Skeletal muscle tissue (tissue), 4 donors: ENCODE measurements around the gene OR10V1. TPM values are rescaled to one million over a fixed set of nuclear protein-coding genes. Genes with fewer than 3 reads are reported as not detected.
A peak's percentile ranks its signal among the peaks of the same experiment; 100 is the strongest.

Source experiments
- H3K27ac ChIP-seq: one replicate; pipeline ENCODE4 v1.7.0; 2013; ENCODE audit warnings: mild to moderate bottlenecking, low read depth, low read length, inconsistent platforms
- H3K27me3 ChIP-seq, 3 donors: one replicate each; pipeline ENCODE4 v1.7.0; 2013; ENCODE audit warnings: low read length in 3 of 3; ENCODE audit not compliant: control insufficient read depth in 3 of 3, insufficient read depth in 3 of 3
- H3K36me3 ChIP-seq, 3 donors: one replicate each; pipeline ENCODE4 v1.7.0; 2013; ENCODE audit warnings: low read length in 3 of 3; ENCODE audit not compliant: control insufficient read depth in 3 of 3, insufficient read depth in 3 of 3
- H3K4me1 ChIP-seq, 3 donors: one replicate each; pipeline ENCODE4 v1.7.0; 2013; ENCODE audit warnings: low read length in 3 of 3, mild to moderate bottlenecking in 3 of 3; ENCODE audit not compliant: control insufficient read depth in 3 of 3, insufficient read depth in 3 of 3
- H3K4me3 ChIP-seq, 3 donors: one replicate each; pipeline ENCODE4 v1.7.0; 2013; ENCODE audit warnings: low read length in 3 of 3
- H3K9ac ChIP-seq, 3 donors: one replicate each; pipeline ENCODE4 v1.7.0; 2013; ENCODE audit warnings: low read length in 3 of 3, mild to moderate bottlenecking in 3 of 3, moderate library complexity in 2 of 3, low read depth in 1 of 3
- H3K9me3 ChIP-seq, 3 donors: one replicate each; pipeline ENCODE4 v1.7.0; 2013; ENCODE audit warnings: low read length in 3 of 3; ENCODE audit not compliant: control insufficient read depth in 3 of 3
- total RNA-seq: library from RNA; depleted of rRNA; stranded (reverse); fragments of >200 nt; gene quantifications from one replicate; pipeline ENCODE4 v1.2.3, GENCODE V29; 2014
- donor health status: Osteomylitis.

Gene OR10V1, protein sequence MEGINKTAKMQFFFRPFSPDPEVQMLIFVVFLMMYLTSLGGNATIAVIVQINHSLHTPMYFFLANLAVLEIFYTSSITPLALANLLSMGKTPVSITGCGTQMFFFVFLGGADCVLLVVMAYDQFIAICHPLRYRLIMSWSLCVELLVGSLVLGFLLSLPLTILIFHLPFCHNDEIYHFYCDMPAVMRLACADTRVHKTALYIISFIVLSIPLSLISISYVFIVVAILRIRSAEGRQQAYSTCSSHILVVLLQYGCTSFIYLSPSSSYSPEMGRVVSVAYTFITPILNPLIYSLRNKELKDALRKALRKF
- not detected for total RNA-seq

DNA sequence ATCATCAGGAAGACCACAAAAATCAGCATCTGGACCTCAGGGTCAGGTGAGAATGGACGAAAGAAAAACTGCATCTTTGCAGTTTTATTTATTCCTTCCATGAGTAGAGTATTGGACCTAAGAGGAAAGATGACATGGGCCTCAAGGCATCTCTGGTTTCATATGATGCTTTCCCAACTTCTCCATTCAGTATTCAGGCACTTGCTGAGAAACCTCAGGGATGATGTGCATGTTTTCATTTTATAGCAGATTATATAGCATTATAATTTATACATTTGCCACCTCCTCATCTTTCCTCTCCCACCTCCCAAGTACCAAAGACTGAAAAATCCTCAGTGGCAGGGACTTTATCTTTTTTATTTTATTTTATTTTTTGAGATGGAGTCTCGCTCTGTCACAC lies at the start of gene OR10V1:
Gene OR10V1, minus strand, starts transcription at position 101 of the 400 bp plus-strand sequence. Its CDS starts 0 bp downstream, at position 101.
- Histone ChIP-seq H3K4me1 (no peaks in the 10 kb centered on the region), H3K9me3 (no peaks in the 10 kb centered on the region), H3K27me3 (no peaks in the 10 kb centered on the region), H3K4me3 (no peak within 1 kb of the TSS), H3K36me3 (no peaks in the 10 kb centered on the region), H3K27ac (no peak within 1 kb of the TSS), H3K9ac (no peak within 1 kb of the TSS)

DNA sequence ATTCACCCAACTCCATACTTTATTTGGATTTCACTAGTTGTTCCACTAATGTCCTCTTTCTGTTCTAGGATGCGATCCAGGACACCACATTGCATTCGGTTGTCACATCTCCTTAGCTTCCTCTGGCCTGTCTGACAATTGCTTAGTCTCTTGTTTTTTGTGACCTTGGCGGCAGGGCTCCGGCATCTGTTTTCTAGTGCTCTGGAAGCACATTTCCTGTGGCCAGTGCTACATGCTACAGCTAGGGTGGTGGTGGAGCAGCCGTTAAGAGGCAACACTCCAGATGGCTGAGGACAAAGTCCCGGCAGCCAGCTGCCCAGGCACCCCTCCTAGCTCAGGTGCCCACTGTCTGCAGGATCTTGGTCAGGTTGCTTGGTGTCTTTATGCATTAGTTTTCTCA lies 48.3 kb upstream of the OR10V1 start:
- Histone ChIP-seq H3K27ac (no peak overlapping the region), H3K27me3 (no peaks in the 10 kb centered on the region), H3K4me1 (peaks cover 9 to 27% (median 18%) of the 10 kb centered on the region in 3 donors), H3K36me3 (no peaks in the 10 kb centered on the region), H3K9ac (no peak overlapping the region), H3K9me3 (no peaks in the 10 kb centered on the region), H3K4me3 (no peak overlapping the region)

DNA sequence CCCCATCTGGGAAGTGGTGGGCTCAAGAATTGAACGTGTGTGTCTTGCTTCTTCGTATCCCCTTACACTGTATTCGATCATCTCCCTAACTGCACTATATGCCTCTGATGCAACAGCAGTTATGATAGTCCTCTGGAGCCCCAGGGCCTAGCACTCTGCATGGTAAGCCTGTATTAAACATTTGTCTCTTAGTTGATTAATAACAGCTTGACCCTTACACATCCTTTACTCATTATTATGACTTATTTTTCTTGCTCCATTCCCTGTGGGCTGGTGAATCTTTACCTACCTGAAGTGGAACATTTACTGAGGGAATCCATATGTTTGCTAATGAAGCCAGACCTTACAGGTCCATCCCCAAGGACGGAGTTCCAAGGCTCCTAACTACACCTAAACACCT lies 47.1 kb upstream of the OR10V1 start:
- peaks cover 20 to 36% (median 28%) of the 10 kb centered on the region in 3 donors for H3K4me1 ChIP-seq
- H3K27ac ChIP-seq = no peak overlapping the region
- H3K27me3 ChIP-seq = no peaks in the 10 kb centered on the region
- no peak overlapping the region for H3K4me3 ChIP-seq
- no peaks in the 10 kb centered on the region for H3K36me3 ChIP-seq
- no peak overlapping the region for H3K9ac ChIP-seq
- no peaks in the 10 kb centered on the region for H3K9me3 ChIP-seq

DNA sequence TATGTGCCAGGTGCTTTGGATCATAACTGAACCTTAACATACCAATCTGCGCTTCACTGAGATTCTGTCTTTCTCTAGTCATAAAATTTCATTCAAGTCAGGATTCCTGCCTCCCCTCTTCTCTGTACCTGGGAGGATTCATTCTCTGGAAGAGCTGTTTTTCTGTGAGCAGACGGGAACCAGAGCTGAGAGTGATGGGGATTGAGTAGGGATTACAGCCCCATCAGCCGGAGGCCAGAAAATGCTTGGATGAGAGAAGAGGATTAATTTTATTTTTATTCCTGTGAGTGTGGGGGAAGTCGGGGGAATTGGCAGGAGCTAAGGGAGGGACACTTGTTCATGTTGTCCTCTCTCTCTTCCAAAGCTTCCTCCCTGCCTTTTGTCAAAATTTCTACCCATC lies 46.3 kb upstream of the OR10V1 start:
- Histone ChIP-seq H3K9ac (no peak overlapping the region), H3K36me3 (no peaks in the 10 kb centered on the region), H3K4me1 (peaks cover 21 to 32% (median 25%) of the 10 kb centered on the region in 3 donors), H3K27ac (no peak overlapping the region), H3K27me3 (no peaks in the 10 kb centered on the region), H3K4me3 (no peak overlapping the region), H3K9me3 (no peaks in the 10 kb centered on the region)

DNA sequence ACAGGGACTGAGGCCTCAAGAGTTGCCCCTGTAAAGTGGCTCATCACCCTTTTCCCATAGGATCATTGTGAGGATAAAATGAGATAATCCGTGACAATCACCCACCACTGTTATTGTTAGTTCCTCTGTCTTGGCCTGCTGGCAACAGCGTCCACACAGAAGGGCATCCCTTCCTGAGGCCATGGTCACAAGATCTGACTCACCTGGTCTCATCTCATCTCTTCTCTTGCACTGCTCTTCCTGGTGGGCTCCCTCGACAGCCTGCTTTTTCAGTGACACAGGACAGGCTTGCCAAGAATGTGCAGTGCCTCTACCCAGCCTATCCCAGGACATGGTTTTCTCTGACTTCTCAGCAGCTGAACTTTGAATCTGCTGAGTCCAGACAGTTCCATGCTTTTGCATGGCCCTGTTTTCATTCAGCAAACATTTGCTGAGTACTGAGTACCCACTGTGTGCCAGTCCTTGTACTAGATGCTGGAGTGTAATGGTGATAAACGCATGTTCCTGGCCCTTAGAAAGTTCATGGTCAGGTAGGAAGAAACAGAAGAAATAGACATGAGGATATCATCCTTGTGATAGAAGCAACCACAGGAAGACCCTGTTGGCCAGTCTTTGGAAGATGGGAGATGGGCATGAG lies 44.9 kb upstream of the OR10V1 start:
- Histone ChIP-seq H3K27me3 (no peaks in the 10 kb centered on the region), H3K36me3 (no peaks in the 10 kb centered on the region), H3K9me3 (no peaks in the 10 kb centered on the region), H3K4me1 (peaks cover 28 to 39% (median 31%) of the 10 kb centered on the region in 3 donors), H3K27ac (no peak overlapping the region), H3K9ac (no peak overlapping the region), H3K4me3 (no peak overlapping the region)

DNA sequence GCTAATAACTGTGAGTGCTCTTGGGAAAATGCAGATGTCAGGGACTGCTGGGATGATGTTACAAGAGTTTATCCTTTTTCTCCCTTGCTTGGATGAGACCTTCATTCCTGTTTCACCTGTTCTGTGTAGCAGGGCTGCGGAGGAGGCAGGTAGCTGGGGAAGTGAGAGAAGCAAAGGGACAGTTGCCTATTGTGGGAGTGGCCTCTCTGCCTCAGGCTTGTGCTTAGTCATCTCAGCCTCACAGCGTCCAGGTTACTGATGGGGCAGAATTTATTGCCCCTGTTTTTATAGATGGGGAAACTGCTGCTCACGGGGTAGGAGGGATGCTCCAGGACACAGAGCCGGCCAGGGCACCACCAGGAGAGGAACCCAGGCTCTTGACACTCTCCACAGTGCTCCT lies 43.2 kb upstream of the OR10V1 start:
- no peaks in the 10 kb centered on the region for H3K9me3 ChIP-seq
- peaks cover 20 to 28% (median 28%) of the 10 kb centered on the region in 3 donors for H3K4me1 ChIP-seq
- no peaks in the 10 kb centered on the region for H3K36me3 ChIP-seq
- H3K27ac ChIP-seq = peak overlapping the region; percentile 89
- H3K4me3 ChIP-seq = peak overlapping the region; percentile 52 to 90 (median 54)
- H3K27me3 ChIP-seq = no peaks in the 10 kb centered on the region
- H3K9ac ChIP-seq = no peak overlapping the region

DNA sequence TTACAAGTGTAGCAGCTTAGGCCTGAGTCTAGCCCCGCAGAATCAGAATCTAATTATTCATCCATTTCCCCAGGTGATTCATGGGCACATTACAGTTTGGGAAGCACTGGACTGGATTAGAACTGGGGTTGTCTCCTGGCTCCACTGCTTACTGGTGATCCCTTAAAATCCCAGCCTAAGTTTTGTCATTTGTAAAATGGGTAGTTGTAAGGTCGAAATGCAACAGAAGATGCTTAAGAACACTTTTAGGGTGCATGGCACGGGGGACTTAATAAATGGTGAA lies 42.9 kb upstream of the OR10V1 start:
- H3K4me1 ChIP-seq = peaks cover 19 to 26% (median 26%) of the 10 kb centered on the region in 3 donors
- peak overlapping the region; percentile 52 to 90 (median 54) for H3K4me3 ChIP-seq

DNA sequence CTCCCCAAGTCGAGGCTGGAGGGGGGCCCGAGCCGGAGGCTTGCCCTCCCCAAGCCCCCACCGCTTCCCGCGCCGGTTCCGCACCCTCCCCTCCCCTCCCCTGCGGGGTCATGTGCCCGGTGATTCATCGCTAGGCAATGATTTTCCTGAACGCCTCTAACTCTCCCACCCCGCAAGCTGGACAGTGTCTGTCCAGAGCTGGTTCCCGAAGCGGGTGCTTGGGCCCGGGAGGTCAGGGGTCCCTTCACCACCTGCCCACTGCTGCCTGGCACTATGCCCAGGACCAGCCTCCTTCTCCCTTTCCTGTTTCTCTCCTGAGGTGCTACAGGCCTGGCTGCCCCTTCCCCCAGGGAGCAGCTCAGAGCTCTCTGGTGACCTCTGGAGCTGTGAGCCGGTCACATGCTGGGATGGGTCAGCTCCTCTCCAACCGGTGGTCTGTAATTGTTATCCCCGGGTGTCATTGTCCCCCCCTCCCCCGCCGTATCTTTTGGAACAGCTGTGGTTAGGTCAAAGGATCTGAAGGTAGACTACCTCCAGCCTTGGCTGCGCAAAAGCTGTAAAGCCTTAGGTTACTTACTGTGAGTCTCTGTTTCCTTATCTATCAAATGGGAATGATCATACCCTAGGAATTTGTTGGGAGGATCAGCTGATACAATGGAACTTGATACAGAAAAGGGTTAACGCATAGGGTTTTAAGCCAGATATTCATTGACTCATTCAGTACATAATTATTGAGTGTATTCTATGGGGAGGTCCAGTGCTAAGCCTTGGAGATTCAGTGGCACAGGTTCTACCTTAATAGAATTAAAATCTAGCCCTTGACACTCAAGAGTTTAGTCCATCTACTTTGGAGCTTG lies 42.3 kb upstream of the OR10V1 start:
- H3K4me1 ChIP-seq = peaks cover 19 to 26% (median 25%) of the 10 kb centered on the region in 3 donors
- no peaks in the 10 kb centered on the region for H3K9me3 ChIP-seq
- H3K36me3 ChIP-seq = no peaks in the 10 kb centered on the region
- peak overlapping the region; percentile 90 to 92 (median 91) for H3K4me3 ChIP-seq
- H3K9ac ChIP-seq = peak overlapping the region; percentile 86 to 91 (median 88)
- H3K27ac ChIP-seq = peak overlapping the region; percentile 89
- H3K27me3 ChIP-seq = no peaks in the 10 kb centered on the region

More for the DNA sequence above, 42.9 kb upstream of the OR10V1 start:
- no peaks in the 10 kb centered on the region for H3K9me3 ChIP-seq
- no peak overlapping the region for H3K9ac ChIP-seq
- no peaks in the 10 kb centered on the region for H3K36me3 ChIP-seq
- H3K27ac ChIP-seq = peak overlapping the region; percentile 89
- no peaks in the 10 kb centered on the region for H3K27me3 ChIP-seq

DNA sequence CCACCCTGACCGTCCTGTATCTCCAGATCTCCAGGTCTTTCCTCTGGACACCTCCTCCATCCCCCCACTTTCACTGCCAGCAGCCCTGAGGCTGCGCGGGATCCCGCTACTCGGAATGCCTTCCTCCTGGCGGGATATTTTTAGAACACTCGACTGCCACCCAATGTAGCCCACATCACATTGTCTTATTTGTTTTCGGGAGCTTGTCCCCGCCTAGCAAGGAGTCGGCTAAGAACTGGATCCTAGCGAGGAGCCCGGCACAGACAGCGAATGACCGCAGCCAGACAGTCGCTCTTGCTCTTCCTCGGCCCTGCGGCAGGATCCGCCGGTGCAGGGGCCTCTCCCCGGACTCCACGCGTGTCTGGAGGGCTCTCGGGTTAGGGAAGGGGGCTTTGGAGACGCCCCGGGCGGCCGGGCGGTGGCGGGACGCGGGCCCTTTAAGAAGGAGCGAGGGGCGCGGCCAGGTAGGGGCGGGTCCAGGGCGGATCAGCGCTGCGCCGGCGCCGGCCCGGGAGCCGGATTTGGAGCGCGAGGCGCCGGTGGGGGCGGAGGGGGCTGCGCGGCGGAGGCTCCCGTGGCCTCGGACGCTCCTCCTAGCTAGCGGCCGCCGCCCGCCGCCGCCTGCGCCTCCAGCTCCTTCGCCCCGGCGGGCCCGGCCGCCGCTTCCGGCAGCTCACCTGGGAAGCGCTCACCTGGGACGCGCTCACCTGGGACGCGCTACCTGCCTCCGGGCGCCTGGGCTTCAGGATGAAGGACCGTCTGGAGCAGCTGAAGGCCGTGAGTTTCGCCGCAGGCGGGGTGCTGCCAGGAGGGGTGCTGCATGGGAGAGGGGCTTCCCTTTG lies 41.4 kb upstream of the OR10V1 start, which contains the start of gene STX3:
Gene STX3, plus strand, starts transcription at position 518 of the 842 bp plus-strand sequence. Its CDS starts 230 bp downstream, at position 748.
- H3K4me3 ChIP-seq = peak within 1 kb of the TSS; percentile 90 to 92 (median 91)
- H3K4me1 ChIP-seq = peaks cover 19 to 26% (median 24%) of the 10 kb centered on the region in 3 donors
- no peaks in the 10 kb centered on the region for H3K27me3 ChIP-seq
- no peaks in the 10 kb centered on the region for H3K9me3 ChIP-seq
- H3K27ac ChIP-seq = peak within 1 kb of the TSS; percentile 89
- no peaks in the 10 kb centered on the region for H3K36me3 ChIP-seq
- peak within 1 kb of the TSS; percentile 86 to 91 (median 88) for H3K9ac ChIP-seq
